Cardiac fibroblast (primary cell): ENCODE measurements around the gene SMIM21.

Experiments used
- DNase-seq, 2 donors: peaks; one replicate each; pipeline versions ENCODE4 v3.0.0 to v3.0.0-alpha.2; 2010; ENCODE audit warnings: low read depth in 2 of 2
- H3K4me3 ChIP-seq, 2 donors: replicated peaks in 1 of 2; 1 replicate in 1 of 2; 2 replicates in 1 of 2; pipeline ENCODE4 v1.5.1; 2011; ENCODE audit warnings: low read depth in 2 of 2, low read length in 2 of 2, mild to moderate bottlenecking in 2 of 2, moderate library complexity in 1 of 2
- CTCF ChIP-seq: IDR thresholded peaks from one replicate; pipeline ENCODE4 v1.5.1; 2011; ENCODE audit warnings: low read depth, mild to moderate bottlenecking, low read length, inconsistent platforms

SMIM21 gene

GRCh38 chr18:75365254-75365629 lies 62.3 kb downstream of the SMIM21 start:
- TF ChIP-seq CTCF: no peak
- H3K4me3 ChIP-seq: no peak overlapping the region
- no peak for DNase-seq

- no peak for DNase-seq
- no peak overlapping the region for H3K4me3 ChIP-seq
- no peak for TF ChIP-seq CTCF
Measured at GRCh38 chr18:75364512-75365253, 62.8 kb downstream of the SMIM21 start.

- DNase-seq: no peak
- no peak for TF ChIP-seq CTCF
- H3K4me3 ChIP-seq: no peak overlapping the region
Measured at GRCh38 chr18:75363446-75364225, 63.9 kb downstream of the SMIM21 start.

- DNase-seq: no peak
- TF ChIP-seq CTCF: no peak
- no peak overlapping the region for H3K4me3 ChIP-seq
Measured at GRCh38 chr18:75362435-75362834, 65.1 kb downstream of the SMIM21 start.

GRCh38 chr18:75360941-75361340 lies 66.6 kb downstream of the SMIM21 start:
- no peak for DNase-seq
- no peak overlapping the region for H3K4me3 ChIP-seq
- no peak for TF ChIP-seq CTCF

GRCh38 chr18:75360215-75360614 lies 67.3 kb downstream of the SMIM21 start:
- no peak for TF ChIP-seq CTCF
- no peak for DNase-seq
- no peak overlapping the region for H3K4me3 ChIP-seq
